ENCODE results near the gene AGAP1. TPM values are rescaled to one million over a fixed set of nuclear protein-coding genes. Genes with fewer than 3 reads are reported as not detected.

The AGAP1 gene
- total RNA-seq, 1 donor from 2014 or later, result 33.4 TPM

GRCh38 chr2:236159778-236160170 lies 665.9 kb downstream of the AGAP1 start:
- Histone ChIP-seq H3K27ac (no peak overlapping the region), H3K36me3 (no peaks in the 10 kb centered on the region), H3K4me1 (peaks cover 10% of the 10 kb centered on the region), H3K27me3 (peaks cover 63% of the 10 kb centered on the region), H3K9me3 (no peaks in the 10 kb centered on the region), H3K4me3 (no peak overlapping the region)
- no peak for ATAC-seq
- intact Hi-C loops (cut with DNase I), result no loop called here
- no peak for TF ChIP-seq CTCF (IDR thresholded peaks at IDR 0.05)
- peak; percentile 46 for DNase-seq

DNA sequence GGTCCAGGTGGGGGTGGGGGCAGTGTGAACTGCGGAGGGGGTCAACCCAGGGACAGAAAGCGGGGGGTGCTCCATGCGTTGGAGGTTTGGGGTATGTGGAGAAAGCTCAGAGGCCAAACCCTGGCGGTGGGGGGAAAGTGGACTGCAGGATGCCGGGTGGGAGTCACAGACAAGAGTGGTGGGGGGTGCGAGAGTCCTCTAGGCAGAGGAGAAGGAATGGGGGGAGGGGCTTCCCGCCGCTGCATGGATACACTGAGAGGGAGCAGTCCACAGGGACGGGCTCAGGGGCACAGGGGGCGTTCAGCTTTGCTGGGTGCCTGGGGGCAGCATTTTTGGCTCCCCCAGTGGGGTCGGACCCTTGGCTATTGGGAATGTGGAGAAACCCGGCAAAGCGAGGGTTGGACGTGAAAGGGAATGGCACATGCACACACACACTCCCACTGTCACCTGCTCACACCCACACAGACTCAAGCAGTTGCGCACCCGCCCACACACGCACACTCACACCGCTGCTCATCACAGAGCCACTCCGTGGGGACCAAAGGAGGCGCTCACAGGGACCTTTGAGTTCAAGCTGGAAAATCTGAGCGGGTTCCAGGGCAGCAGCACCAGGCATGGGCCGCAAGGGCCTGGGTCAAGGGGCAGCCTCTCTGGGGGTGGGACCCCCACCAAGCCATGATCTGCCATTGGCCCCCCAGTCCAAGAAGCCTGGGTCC lies 666.7 kb downstream of the AGAP1 start:
- DNase-seq, result peak; percentile 53

DNA sequence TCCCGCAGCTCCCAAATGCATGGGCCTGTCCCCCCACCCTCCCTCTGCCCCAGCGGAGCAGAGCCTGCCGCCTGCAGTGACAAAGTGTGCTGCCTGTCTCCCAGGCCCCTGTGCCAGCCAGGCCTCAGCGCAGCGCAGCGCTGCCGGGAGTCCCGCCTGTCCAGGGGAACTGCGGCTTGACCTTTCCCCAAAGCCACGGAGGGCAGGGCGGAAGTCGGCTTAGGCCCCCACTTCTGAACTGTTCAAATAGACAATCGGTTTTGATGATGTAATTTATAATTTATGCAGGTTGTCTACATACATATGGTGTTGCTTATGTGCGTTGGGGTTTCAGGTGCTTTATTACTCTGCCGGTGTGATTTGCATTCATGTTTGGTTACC lies 667.2 kb downstream of the AGAP1 start:
- Histone ChIP-seq H3K27me3 (peaks cover 76% of the 10 kb centered on the region), H3K4me3 (no peak overlapping the region), H3K27ac (no peak overlapping the region), H3K4me1 (peaks cover 15% of the 10 kb centered on the region), H3K36me3 (no peaks in the 10 kb centered on the region), H3K9me3 (no peaks in the 10 kb centered on the region)
- intact Hi-C loops (cut with DNase I), result no loop called here
- no peak for TF ChIP-seq CTCF (IDR thresholded peaks at IDR 0.05)
- ATAC-seq (no peak), DNase-seq (no peak)

More for the DNA sequence above, 666.7 kb downstream of the AGAP1 start:
- H3K27me3 ChIP-seq, result peaks cover 71% of the 10 kb centered on the region
- intact Hi-C loops (cut with DNase I), result no loop called here
- H3K4me3 ChIP-seq, result no peak overlapping the region
- ATAC-seq, result no peak
- H3K4me1 ChIP-seq, result peaks cover 13% of the 10 kb centered on the region
- no peak for TF ChIP-seq CTCF (IDR thresholded peaks at IDR 0.05)
- no peak overlapping the region for H3K27ac ChIP-seq
- H3K9me3 ChIP-seq, result no peaks in the 10 kb centered on the region
- H3K36me3 ChIP-seq, result no peaks in the 10 kb centered on the region

DNA sequence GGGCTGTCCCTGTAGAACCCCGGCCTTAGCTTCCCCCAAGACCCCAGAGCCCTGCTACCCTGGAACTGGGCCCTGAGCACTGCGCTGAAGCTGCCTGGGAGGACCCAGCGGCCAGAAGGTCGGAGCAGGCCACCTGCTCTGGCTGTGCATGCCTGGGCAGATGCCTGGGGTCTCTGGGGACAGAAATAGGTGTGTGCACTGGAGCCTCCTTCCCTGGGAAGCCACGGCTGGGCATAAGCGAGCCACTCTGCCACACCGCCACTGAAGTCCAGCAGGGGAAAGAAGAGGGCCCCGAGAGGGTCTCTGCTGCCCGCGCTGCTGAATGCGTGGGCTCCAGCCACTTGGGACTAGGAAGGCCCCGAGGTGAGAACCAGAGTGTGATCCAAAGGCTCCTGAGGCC lies 667.7 kb downstream of the AGAP1 start:
- no peaks in the 10 kb centered on the region for H3K9me3 ChIP-seq
- ATAC-seq, result no peak
- peak; percentile 51 for DNase-seq

GRCh38 chr2:236162031-236162845 lies 668.4 kb downstream of the AGAP1 start:
- intact Hi-C loops (cut with DNase I), result no loop called here

More for the DNA sequence above, 667.7 kb downstream of the AGAP1 start:
- H3K36me3 ChIP-seq, result no peaks in the 10 kb centered on the region
- intact Hi-C loops (cut with DNase I), result no loop called here
- H3K27me3 ChIP-seq, result peaks cover 81% of the 10 kb centered on the region
- no peak for TF ChIP-seq CTCF (IDR thresholded peaks at IDR 0.05)
- H3K27ac ChIP-seq, result no peak overlapping the region
- H3K4me3 ChIP-seq, result no peak overlapping the region
- H3K4me1 ChIP-seq, result peaks cover 19% of the 10 kb centered on the region

More at GRCh38 chr2:236162031-236162845, 668.4 kb downstream of the AGAP1 start:
- Histone ChIP-seq H3K9me3 (no peaks in the 10 kb centered on the region), H3K4me3 (no peak overlapping the region), H3K36me3 (no peaks in the 10 kb centered on the region), H3K4me1 (peaks cover 26% of the 10 kb centered on the region), H3K27ac (no peak overlapping the region), H3K27me3 (peaks cover 88% of the 10 kb centered on the region)
- ATAC-seq (no peak), DNase-seq (peak; percentile 40)
- no peak for TF ChIP-seq CTCF (IDR thresholded peaks at IDR 0.05)
